H1 (cell line): ENCODE results near the gene ZNF487. TPM values are rescaled to one million over a fixed set of nuclear protein-coding genes. Genes with fewer than 3 reads are reported as not detected.
A peak's percentile ranks its signal among the peaks of the same experiment; 100 is the strongest.

Experiments used
- BCL11A ChIP-seq, 2 experiments: IDR thresholded peaks; one replicate each; pipeline ENCODE4 v1.6.1; 2011; ENCODE audit warnings: low read depth in 2 of 2, low read length in 2 of 2, mild to moderate bottlenecking in 2 of 2
- CBX5 ChIP-seq: fragments of 300-800, 300-1000 bp; sonication (generic); IDR thresholded peaks from 2 replicates; pipeline ENCODE4 v1.7.1; 2016; ENCODE audit warnings: antibody characterized with exemption, low read length, low read depth
- CBX8 ChIP-seq: fragments of 300-800, 300-1000 bp; sonication (generic); IDR thresholded peaks from 2 replicates; pipeline ENCODE4 v1.7.1; 2016; ENCODE audit warnings: low read depth, low read length, borderline replicate concordance
- CEBPB ChIP-seq: IDR thresholded peaks from 2 replicates; pipeline ENCODE4 v1.6.1; 2012; ENCODE audit warnings: low read depth, low read length
- CREB1 ChIP-seq: IDR thresholded peaks from 2 replicates; pipeline ENCODE4 v1.6.1; 2012; ENCODE audit warnings: inconsistent platforms
- CTBP2 ChIP-seq: IDR thresholded peaks from 2 replicates; pipeline ENCODE4 v1.7.0; 2011; ENCODE audit warnings: borderline replicate concordance, mild to moderate bottlenecking, moderate library complexity, mixed read lengths, low read length; ENCODE audit not compliant: insufficient read depth, insufficient read length
- EGR1 ChIP-seq: IDR thresholded peaks from 2 replicates; pipeline ENCODE4 v1.6.1; 2011; ENCODE audit warnings: low read depth, low read length, borderline replicate concordance
- EZH2 ChIP-seq: fragments of 200-600 bp; sonication (generic); IDR thresholded peaks from 2 replicates; pipeline ENCODE4 v1.7.1; 2012; ENCODE audit warnings: low read depth, mild to moderate bottlenecking, moderate library complexity, low read length, inconsistent platforms; ENCODE audit not compliant: severe bottlenecking
- GABPA ChIP-seq: IDR thresholded peaks from 2 replicates; pipeline ENCODE4 v1.6.1; 2011; ENCODE audit warnings: mild to moderate bottlenecking, low read length, moderate library complexity, borderline replicate concordance; ENCODE audit not compliant: insufficient read depth
- JUN ChIP-seq: IDR thresholded peaks from 2 replicates; pipeline ENCODE4 v1.6.1; 2011; ENCODE audit warnings: low read depth, mild to moderate bottlenecking, improper control_type of control experiment, low read length
- NRF1 ChIP-seq: IDR thresholded peaks from 2 replicates; pipeline ENCODE4 v1.6.1; 2011; ENCODE audit warnings: mild to moderate bottlenecking, low read depth, low read length, improper control_type of control experiment
- POU5F1 ChIP-seq: IDR thresholded peaks from 2 replicates; pipeline ENCODE4 v1.6.1; 2011; ENCODE audit warnings: low read depth, mild to moderate bottlenecking, low read length, moderate library complexity
- RAD21 ChIP-seq, 2 experiments: IDR thresholded peaks in 1 of 2; conservative IDR thresholded peaks in 1 of 2; 2 replicates each; pipeline ENCODE4 v1.6.1; 2011; ENCODE audit warnings: low read depth in 2 of 2, low read length in 2 of 2, improper control_type of control experiment in 1 of 2, inconsistent platforms in 1 of 2, mild to moderate bottlenecking in 1 of 2, moderate library complexity in 1 of 2
- RBBP5 ChIP-seq: IDR thresholded peaks from 2 replicates; pipeline ENCODE4 v1.7.1; 2012; ENCODE audit warnings: low read depth, mild to moderate bottlenecking, inconsistent platforms, low read length, moderate library complexity, borderline replicate concordance
- RNF2 ChIP-seq: fragments of 200-900, 300-1000 bp; sonication (generic); IDR thresholded peaks from 2 replicates; pipeline ENCODE4 v1.7.1; 2016; ENCODE audit warnings: borderline replicate concordance, low read depth, mild to moderate bottlenecking, antibody characterized with exemption, low read length; ENCODE audit not compliant: poor library complexity, severe bottlenecking; ENCODE audit errors: missing control alignments
- RXRA ChIP-seq: IDR thresholded peaks from 2 replicates; pipeline ENCODE4 v1.6.1; 2011; ENCODE audit warnings: low read depth, mild to moderate bottlenecking, low read length, moderate library complexity; ENCODE audit not compliant: insufficient read depth
- SIRT6 ChIP-seq: IDR thresholded peaks from one replicate; pipeline ENCODE4 v1.7.1; 2012; ENCODE audit warnings: low read length, inconsistent platforms
- SIX5 ChIP-seq: IDR thresholded peaks from 2 replicates; pipeline ENCODE4 v1.6.1; 2011; ENCODE audit warnings: mild to moderate bottlenecking, low read depth, low read length
- SP2 ChIP-seq: IDR thresholded peaks from 2 replicates; pipeline ENCODE4 v1.6.1; 2012; ENCODE audit warnings: mild to moderate bottlenecking, low read length, inconsistent platforms
- TAF1 ChIP-seq: IDR thresholded peaks from 2 replicates; pipeline ENCODE4 v1.6.1; 2011; ENCODE audit warnings: mild to moderate bottlenecking, low read depth, low read length
- TAF7 ChIP-seq: optimal IDR thresholded peaks from 2 replicates; pipeline ENCODE3; 2011; ENCODE audit warnings: low read depth, mild to moderate bottlenecking, inconsistent platforms, low read length, moderate library complexity, borderline replicate concordance
- TBP ChIP-seq: IDR thresholded peaks from 2 replicates; pipeline ENCODE4 v1.6.1; 2011; ENCODE audit warnings: low read depth, low read length, improper control_type of control experiment
- YY1 ChIP-seq: IDR thresholded peaks from 2 replicates; pipeline ENCODE4 v1.6.1; 2011; ENCODE audit warnings: low read depth, mild to moderate bottlenecking, low read length
- polyA plus RNA-seq, 7 experiments: library from polyadenylated mRNA; depleted of rRNA in 3 of 7; stranded (reverse) in 5 of 7; unstranded in 2 of 7; fragments of >200 nt in 5 of 7; fragments of 200-250 nt in 2 of 7; gene quantifications; 1 replicate in 5 of 7; 2 replicates in 1 of 7; 4 replicates in 1 of 7; pipeline versions ENCODE4 v1.2.1 to v1.2.3, GENCODE V29; 2011 to 2013; ENCODE audit warnings: missing spikeins in 2 of 7, mixed read lengths in 2 of 7
- total RNA-seq: library from RNA; stranded (reverse); fragmentation: NEBNext Ultra II Directional; extraction: Animal tissue kit (Norgen Biotek cat#: 25700); gene quantifications from 2 replicates; pipeline ENCODE4 v1.2.1, GENCODE V29; 2021
- TF ChIP-seq, protein P1 (sequence below): IDR thresholded peaks from 2 replicates; pipeline ENCODE4 v1.6.1; 2011; ENCODE audit warnings: low read depth, mild to moderate bottlenecking, low read length; ENCODE audit not compliant: insufficient read depth

Gene ZNF487
- total and polyA plus RNA-seq, 2 of the 8 experiments (the other 6 are each of a cell fraction or from before 2014, with no cell fraction given), result 1.9 to 2.5 TPM

DNA sequence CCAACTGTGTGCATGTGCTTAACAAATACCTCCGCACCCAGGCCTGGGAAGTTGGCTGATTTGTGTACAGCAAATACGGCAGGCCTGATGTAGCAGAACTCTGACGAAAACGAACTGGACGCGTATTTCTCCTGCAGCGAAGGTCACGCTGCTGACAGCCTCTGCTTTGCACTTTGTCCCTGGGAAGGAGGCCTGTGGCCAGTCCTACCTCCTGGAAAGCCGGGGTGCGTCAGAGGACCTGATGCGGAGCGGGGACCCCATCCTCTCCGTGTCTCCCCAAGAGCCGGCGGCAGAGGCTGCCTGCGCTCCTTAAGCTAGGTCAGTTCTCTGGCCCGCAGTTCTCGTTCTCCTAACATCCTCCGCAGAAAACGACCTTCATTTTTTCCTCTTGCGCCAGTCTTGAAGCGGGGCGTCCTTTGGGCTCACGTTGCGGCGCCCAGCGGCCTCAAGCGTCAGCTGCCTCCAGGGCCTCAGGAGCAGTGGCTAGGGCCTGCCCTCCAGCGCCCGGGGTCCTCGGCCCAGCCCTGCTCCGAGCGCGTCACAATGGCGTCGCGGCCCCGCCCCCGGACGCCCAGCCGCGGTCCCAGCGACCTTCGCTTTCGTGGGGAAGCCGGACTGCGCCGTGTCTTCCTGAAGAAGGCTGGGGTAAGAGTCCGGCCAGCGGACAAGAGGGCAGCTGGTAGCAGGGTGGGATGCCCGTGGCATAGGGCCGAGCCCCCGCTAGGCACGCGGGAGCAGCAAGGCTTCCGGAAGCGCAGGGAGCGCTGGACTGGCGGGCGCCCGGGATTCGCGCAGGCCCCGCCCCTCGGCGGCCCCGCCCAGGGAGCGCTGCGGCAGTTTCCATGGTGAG is at the start of gene ZNF487 (continued):
- TF ChIP-seq, protein P1, sequence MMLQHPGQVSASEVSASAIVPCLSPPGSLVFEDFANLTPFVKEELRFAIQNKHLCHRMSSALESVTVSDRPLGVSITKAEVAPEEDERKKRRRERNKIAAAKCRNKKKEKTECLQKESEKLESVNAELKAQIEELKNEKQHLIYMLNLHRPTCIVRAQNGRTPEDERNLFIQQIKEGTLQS, result no peak
- TF ChIP-seq CREB1 (peak; percentile 90), JUN (no peak), CTBP2 (no peak), GABPA (no peak), RXRA (no peak), RAD21 (IDR thresholded peaks at IDR 0.05 in 1 of 2, conservative IDR thresholded peaks at IDR 0.05 in 1 of 2; ENCODE audit: low read depth in 2 of 2, low read length in 2 of 2) (peak; percentile 17 to 42; a peak in 1 of 4 replicates), TBP (peak; percentile 69), TAF7 (peak; percentile 67), CBX5 (no peak), YY1 (peak; percentile 84), NRF1 (no peak), EZH2 (no peak), BCL11A (IDR thresholded peaks at IDR 0.05; ENCODE audit: low read depth in 2 of 2, low read length in 2 of 2) (no peak), SIX5 (no peak), SP2 (no peak), RBBP5 (peak; percentile 92; the same call in 1 of the 2 replicates), POU5F1 (no peak), SIRT6 (no peak), CEBPB (no peak), EGR1 (no peak), RNF2 (no peak), CBX8 (no peak), TAF1 (peak; percentile 85)
